HG02885 (cell line): Measurements from ENCODE around the gene WWTR1.

Experiments
- ATAC-seq: cut with Tn5 transposase; IDR thresholded peaks from one replicate; pipeline ENCODE4 v1.9.1; 2021; ENCODE audit warnings: mild to moderate bottlenecking; ENCODE audit not compliant: unreplicated experiment, poor library complexity

The WWTR1 gene

GRCh38 chr3:149480326-149481017 is 177.4 kb downstream of the WWTR1 start:
- ATAC-seq: peak; percentile 98

GRCh38 chr3:149479621-149480325 is 178.1 kb downstream of the WWTR1 start:
- ATAC-seq: no peak

GRCh38 chr3:149476225-149476624 is 181.6 kb downstream of the WWTR1 start:
- ATAC-seq: no peak

GRCh38 chr3:149475451-149476060 is 182.3 kb downstream of the WWTR1 start:
- ATAC-seq: no peak

- no peak for ATAC-seq
Measured at GRCh38 chr3:149474250-149474817, 183.5 kb downstream of the WWTR1 start, which contains the start of gene TM4SF4. Gene TM4SF4 (plus strand): TSS chr3:149474697. CDS start chr3:149474878, 181 bp downstream.

GRCh38 chr3:149473357-149474249 is 184.2 kb downstream of the WWTR1 start:
- no peak for ATAC-seq

DNA sequence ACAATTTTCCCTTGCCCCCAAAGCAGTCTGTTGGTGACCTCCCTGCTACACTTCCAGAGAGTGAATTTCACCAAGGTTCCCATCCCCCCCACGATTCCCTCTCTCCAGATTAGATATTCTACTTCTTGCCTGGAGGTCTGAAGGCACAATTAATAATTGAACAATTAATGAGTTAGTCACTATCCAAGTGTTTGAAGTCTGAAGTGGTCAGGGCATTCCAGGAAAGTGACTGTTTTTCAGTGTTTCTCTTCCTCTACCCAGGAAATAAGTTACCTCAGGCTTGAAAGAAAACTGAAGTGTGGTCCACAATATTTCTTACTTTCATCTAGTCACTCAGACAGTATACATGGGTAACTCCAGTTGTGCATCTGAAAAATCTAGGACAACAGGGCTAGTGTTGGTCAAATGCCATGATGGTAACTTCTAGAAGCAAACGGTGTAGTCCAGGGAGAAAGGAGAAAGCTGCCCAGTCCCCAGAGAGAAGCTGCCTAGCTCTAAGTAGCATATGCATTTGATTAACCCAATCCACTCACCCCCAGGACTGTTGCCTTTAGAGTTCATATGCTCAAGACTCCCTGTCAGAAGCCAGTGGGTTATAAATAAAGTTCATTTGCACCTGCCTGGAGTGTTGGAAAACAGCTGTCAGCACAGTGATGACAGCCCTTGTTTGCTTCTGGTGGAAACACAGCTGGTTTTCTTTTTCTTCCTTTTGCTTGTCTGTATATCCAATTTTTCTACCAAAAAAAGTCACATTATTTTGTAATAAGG is 185.6 kb downstream of the WWTR1 start:
- ATAC-seq: no peak

DNA sequence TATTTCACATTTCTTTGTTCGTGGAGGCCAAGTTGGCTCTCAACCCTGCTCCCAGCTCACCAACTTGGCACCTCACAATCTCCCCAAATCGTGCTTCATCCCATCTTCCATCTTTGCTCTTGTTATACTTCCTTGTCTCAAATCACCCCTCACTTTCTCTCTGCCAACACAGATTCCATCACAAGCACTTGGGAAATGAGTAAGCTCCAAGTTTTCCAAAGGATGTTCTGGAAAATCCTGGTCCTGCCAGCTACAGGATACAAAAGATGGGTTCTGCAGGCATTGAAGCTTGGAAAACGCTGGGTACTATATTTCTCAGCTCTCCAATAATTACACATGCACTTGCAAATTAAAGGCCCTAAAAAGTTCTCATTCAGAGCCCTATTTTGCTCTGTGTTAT is 187.4 kb downstream of the WWTR1 start:
- ATAC-seq: no peak

DNA sequence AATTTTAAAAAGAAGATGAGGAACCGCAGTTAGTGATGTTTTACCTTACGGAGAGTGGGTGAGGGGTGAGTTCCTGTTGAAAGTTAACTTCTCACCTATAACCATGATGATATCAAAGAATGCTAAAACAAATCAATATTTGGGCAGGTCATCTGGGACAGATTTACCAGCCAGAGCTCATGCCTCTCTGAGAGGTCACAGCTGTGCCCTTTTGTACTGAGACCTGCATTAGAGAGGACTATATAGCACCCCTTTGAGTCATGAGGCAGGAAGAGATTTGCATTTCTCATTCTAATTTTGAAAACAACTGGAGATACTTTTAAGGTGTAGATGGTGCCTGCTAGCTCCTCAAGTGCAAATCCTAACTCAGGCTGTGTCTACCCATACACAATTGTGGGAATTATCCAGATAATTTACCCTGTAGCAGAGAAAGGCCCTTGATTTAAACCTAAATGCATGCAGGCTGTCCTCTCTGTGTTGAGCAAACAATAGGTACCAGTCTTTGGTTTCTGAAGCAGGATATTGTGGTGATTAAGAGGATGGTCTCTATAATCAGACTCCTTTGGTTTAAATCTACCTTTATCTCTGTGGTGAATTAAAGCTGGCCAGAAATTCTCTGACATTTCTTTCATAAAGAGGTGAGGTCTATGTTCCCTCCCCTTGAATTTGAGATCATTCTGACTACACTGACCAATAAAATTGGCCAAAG is 189.2 kb downstream of the WWTR1 start:
- ATAC-seq: peak; percentile 93
